Ammon's horn (tissue), 1 donor: ENCODE measurements around the gene RDH8.

Source experiments
- DNase-seq: peaks from one replicate; pipeline ENCODE4 v3.0.0-alpha.2; 2016; ENCODE audit warnings: low spot score

Gene RDH8

GRCh38 chr19:10037367-10037766 lies 24.1 kb downstream of the RDH8 start:
- no peak for DNase-seq

GRCh38 chr19:10037809-10038208 lies 24.5 kb downstream of the RDH8 start:
- DNase-seq = no peak

- no peak for DNase-seq
Observed at GRCh38 chr19:10043286-10043927, 30.1 kb downstream of the RDH8 start.

- no peak for DNase-seq
Observed at GRCh38 chr19:10044390-10044789, 31.1 kb downstream of the RDH8 start.

GRCh38 chr19:10045371-10045770 lies 32.1 kb downstream of the RDH8 start:
- DNase-seq = no peak

- no peak for DNase-seq
Observed at GRCh38 chr19:10049626-10050025, 36.3 kb downstream of the RDH8 start.

- DNase-seq = no peak
Observed at GRCh38 chr19:10052602-10053360, 39.5 kb downstream of the RDH8 start.

- DNase-seq = no peak
Observed at GRCh38 chr19:10061717-10062310, 48.5 kb downstream of the RDH8 start.

GRCh38 chr19:10068205-10068604 lies 54.9 kb downstream of the RDH8 start:
- DNase-seq = no peak

GRCh38 chr19:10069046-10069445 lies 55.8 kb downstream of the RDH8 start:
- no peak for DNase-seq

- no peak for DNase-seq
Observed at GRCh38 chr19:10070730-10071446, 57.6 kb downstream of the RDH8 start.
